Psoas muscle (tissue), 8 donors: Measurements from ENCODE around the gene HIP1. TPM values are rescaled to one million over a fixed set of nuclear protein-coding genes. Genes with fewer than 3 reads are reported as not detected.
"Not testable (repeated sequence)": the region's sequence is repeated elsewhere in the genome, so short reads cannot be mapped to it uniquely, and the experiment has no call there.

ENCODE experiments used
- ATAC-seq, 4 donors: fragments of 200-7000 bp; cut with Tn5 transposase; one replicate each; pipeline ENCODE4 v1.9.1; 2020; ENCODE audit warnings: moderate library complexity in 3 of 4, mild to moderate bottlenecking in 2 of 4
- DNase-seq, 2 donors: peaks; one replicate each; pipeline ENCODE4 v3.0.0-alpha.2; 2020
- H3K27ac ChIP-seq: fragments of 200-600 bp; one replicate; pipeline ENCODE4 v1.8.0; 2022
- H3K27me3 ChIP-seq, 3 donors: fragments of 200-600 bp in 1 of 3; one replicate each; pipeline versions ENCODE4 v1.6.1 to v1.8.0; 2013 to 2022; ENCODE audit warnings: low read length in 2 of 3, mild to moderate bottlenecking in 2 of 3, moderate library complexity in 1 of 3; ENCODE audit not compliant: insufficient read depth in 3 of 3
- H3K36me3 ChIP-seq, 2 donors: fragments of 200-600 bp in 1 of 2; one replicate each; pipeline versions ENCODE4 v1.6.1 to v1.8.0; 2013 to 2022; ENCODE audit warnings: low read depth in 1 of 2, mild to moderate bottlenecking in 1 of 2, moderate library complexity in 1 of 2; ENCODE audit not compliant: insufficient read depth in 1 of 2
- H3K4me1 ChIP-seq: fragments of 200-600 bp; one replicate; pipeline ENCODE4 v1.8.0; 2022
- H3K4me3 ChIP-seq: fragments of 200-600 bp; one replicate; pipeline ENCODE4 v1.8.0; 2022; ENCODE audit warnings: mild to moderate bottlenecking
- H3K9me3 ChIP-seq: fragments of 200-600 bp; one replicate; pipeline ENCODE4 v1.8.0; 2022
- WGBS, 3 donors: extraction: QIAGEN DNeasy Blood & Tissue Kit; methylation state at CpG; one replicate each; pipeline versions ENCODE4 v1.1.6 to v1.1.7; 2013; 5-methylcytosine and 5-hydroxymethylcytosine counted together
- intact Hi-C, 2 donors: fragments of 100-400 bp; cut with DNase I; formaldehyde crosslinking; loops; one replicate each; pipeline versions ENCODE4 v1.11.0 to v1.14.2; 2022
- polyA plus RNA-seq, 3 donors: library from polyadenylated mRNA; stranded (reverse); fragments of 200-250 nt; gene quantifications; one replicate each; pipeline ENCODE4 v1.2.3, GENCODE V29; 2013
- total RNA-seq, 4 donors: library from RNA; stranded (reverse); fragmentation: NEBNext Ultra II Directional in 2 of 4; extraction: Animal tissue kit (Norgen Biotek cat#: 25700) in 2 of 4; gene quantifications; one replicate each; pipeline versions ENCODE4 v1.2.1 to v1.2.4, GENCODE V29; 2021 to 2023
- TF ChIP-seq, protein P1 (sequence below): fragments of 200-600 bp; IDR thresholded peaks from one replicate; pipeline ENCODE4 v1.8.0; 2022; ENCODE audit warnings: antibody characterized with exemption
- donor health status: healthy with polysubstance abuse.
- donor health status: DM: no; HTN: no; CAD: no; lungs with moderate emphysema.
- donor health status: Bipolar disorder and iron deficiency.
- donor health status: healthy.
- donor health status: DM: yes; HTN: yes; CAD: no.
- donor health status: DM: no; HTN: no; CAD: no.
- donor health status: DM: no; HTN: no; CAD: no.
- donor health status: DM: yes; HTN: yes; CAD: no.

HIP1 gene
- total and polyA plus RNA-seq, 7 donors: 2.5 to 11.9 (median 5.4) TPM

DNA sequence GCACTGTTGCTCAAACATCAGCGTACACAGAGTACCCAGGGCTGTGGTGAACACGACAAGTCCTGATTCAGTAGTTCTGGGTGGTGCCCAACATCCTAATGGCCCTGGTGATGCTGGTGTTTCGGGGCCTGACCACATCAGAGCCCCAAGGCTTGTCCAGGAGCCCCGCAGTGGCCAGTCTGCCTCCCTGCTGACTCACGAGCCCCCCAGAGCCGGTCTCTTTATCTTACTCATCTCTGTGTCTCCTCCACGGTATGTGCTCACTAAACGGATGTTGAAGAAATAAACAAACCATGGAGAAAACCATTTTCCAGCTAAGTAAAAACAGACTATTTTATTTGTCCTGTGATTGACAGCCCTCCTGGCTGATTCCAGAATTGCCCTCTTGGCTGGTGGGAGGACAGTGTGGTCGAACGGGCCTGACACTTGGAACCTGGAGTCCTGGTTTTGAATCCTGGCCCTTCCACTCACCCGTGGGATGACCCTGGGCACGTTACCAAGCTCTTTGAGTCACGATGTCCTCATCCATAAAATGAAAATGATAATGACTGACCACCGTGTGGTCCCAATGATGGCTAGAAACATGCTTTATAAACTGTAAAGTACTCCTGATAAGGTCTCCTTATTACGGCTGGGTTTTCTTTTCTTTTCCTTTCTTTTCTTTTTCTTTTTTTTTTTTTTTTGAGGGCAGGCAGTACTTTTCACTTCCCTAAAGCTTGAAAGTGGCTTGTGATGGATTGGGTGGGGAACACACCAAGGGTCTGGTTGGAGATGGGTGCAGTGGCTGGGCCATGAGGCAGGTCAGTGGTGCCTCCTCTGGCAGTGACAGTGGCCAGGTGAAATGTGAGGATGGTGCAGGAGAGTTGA is 5.7 kb downstream of the HIP1 start:
- Histone ChIP-seq H3K4me1 (peaks cover 4% of the 10 kb centered on the region), H3K27me3 (no peaks in the 10 kb centered on the region), H3K4me3 (no peak overlapping the region), H3K27ac (no peak overlapping the region), H3K36me3 (no peaks in the 10 kb centered on the region), H3K9me3 (no peaks in the 10 kb centered on the region)
- intact Hi-C loops: no loop called here
- peak; percentile 58 to 61 for DNase-seq
- TF ChIP-seq, protein P1, sequence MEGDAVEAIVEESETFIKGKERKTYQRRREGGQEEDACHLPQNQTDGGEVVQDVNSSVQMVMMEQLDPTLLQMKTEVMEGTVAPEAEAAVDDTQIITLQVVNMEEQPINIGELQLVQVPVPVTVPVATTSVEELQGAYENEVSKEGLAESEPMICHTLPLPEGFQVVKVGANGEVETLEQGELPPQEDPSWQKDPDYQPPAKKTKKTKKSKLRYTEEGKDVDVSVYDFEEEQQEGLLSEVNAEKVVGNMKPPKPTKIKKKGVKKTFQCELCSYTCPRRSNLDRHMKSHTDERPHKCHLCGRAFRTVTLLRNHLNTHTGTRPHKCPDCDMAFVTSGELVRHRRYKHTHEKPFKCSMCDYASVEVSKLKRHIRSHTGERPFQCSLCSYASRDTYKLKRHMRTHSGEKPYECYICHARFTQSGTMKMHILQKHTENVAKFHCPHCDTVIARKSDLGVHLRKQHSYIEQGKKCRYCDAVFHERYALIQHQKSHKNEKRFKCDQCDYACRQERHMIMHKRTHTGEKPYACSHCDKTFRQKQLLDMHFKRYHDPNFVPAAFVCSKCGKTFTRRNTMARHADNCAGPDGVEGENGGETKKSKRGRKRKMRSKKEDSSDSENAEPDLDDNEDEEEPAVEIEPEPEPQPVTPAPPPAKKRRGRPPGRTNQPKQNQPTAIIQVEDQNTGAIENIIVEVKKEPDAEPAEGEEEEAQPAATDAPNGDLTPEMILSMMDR: no peak
- WGBS, 3 donors: 55 to 77% (median 58%) methylated on average over 15 of the region's 15 CpGs
- peak in 3 of 4 donors; percentile 24 to 54 (median 38) for ATAC-seq

- peaks cover 7% of the 10 kb centered on the region for H3K4me1 ChIP-seq
- H3K27me3 ChIP-seq: no peaks in the 10 kb centered on the region
- no peak overlapping the region for H3K27ac ChIP-seq
- no peaks in the 10 kb centered on the region for H3K9me3 ChIP-seq
- TF ChIP-seq, protein P1: no peak
- DNase-seq (no peak), ATAC-seq (no peak)
- no peaks in the 10 kb centered on the region for H3K36me3 ChIP-seq
- intact Hi-C loops: no loop called here
- 83 to 85% (median 84%) methylated on average over 12 of the region's 12 CpGs for WGBS, 3 donors
- no peak overlapping the region for H3K4me3 ChIP-seq
Observed at GRCh38 chr7:75732016-75732521, 6.7 kb downstream of the HIP1 start.

GRCh38 chr7:75729851-75730274 is 8.9 kb downstream of the HIP1 start:
- Histone ChIP-seq H3K27ac (no peak overlapping the region), H3K4me1 (peaks cover 7% of the 10 kb centered on the region), H3K9me3 (no peaks in the 10 kb centered on the region), H3K27me3 (no peaks in the 10 kb centered on the region), H3K36me3 (no peaks in the 10 kb centered on the region), H3K4me3 (no peak overlapping the region)
- TF ChIP-seq, protein P1: no peak
- WGBS, 3 donors: 70 to 80% (median 73%) methylated on average over 4 of the region's 4 CpGs
- DNase-seq (no peak), ATAC-seq (no peak)
- intact Hi-C loops: no loop called here

DNA sequence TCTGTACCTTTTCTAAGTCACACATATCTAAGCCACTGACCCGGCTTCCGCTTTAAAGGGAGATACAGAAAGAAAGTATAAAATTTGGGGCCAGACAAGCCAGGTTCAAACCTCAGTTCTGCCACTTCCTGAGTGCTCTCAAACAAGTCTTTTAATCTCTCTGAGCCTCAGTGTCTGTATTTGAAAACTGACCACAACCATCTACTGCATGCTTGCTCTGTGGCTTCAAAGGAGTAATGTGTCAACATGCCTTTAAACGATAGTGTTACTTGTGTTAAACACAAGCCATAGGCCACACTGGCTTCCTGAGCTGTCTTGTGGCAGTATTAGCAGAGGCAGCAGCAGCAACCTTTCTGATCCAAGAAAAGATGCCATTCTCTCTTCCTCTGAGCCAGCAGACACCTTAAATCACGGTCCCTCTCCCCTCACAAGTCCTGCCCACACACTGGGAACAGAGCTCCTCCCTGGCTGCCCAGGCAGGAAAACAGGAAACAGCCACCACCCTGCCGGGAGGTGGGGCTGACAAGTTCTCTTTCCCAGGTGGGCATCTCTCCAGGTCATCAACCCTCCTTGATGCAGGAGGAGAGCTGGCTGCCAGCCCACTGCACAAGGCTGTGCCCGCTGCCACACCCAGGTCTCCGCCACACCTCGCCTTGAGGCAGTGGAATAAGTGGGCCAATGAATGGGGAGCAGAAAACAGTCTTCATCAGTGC is 10.7 kb downstream of the HIP1 start:
- no peak overlapping the region for H3K27ac ChIP-seq
- WGBS, 3 donors: 66 to 74% (median 71%) methylated on average over 8 of the region's 8 CpGs
- H3K9me3 ChIP-seq: no peaks in the 10 kb centered on the region
- intact Hi-C loops: no loop called here
- peaks cover 7% of the 10 kb centered on the region for H3K4me1 ChIP-seq
- no peak overlapping the region for H3K4me3 ChIP-seq
- TF ChIP-seq, protein P1: no peak
- no peaks in the 10 kb centered on the region for H3K27me3 ChIP-seq
- H3K36me3 ChIP-seq: no peaks in the 10 kb centered on the region
- peak; percentile 25 to 50 for DNase-seq
- ATAC-seq: no peak

GRCh38 chr7:75727351-75727750 is 11.4 kb downstream of the HIP1 start:
- H3K27ac ChIP-seq, H3K27me3 ChIP-seq, ATAC-seq, H3K9me3 ChIP-seq, H3K36me3 ChIP-seq, DNase-seq, intact Hi-C loops, H3K4me3 ChIP-seq, H3K4me1 ChIP-seq: not testable (repeated sequence)
- WGBS, 3 donors: 70 to 74% (median 70%) methylated on average over 6 of the region's 6 CpGs
